NCI-H460 (cell line): ENCODE results near the gene KLHL12. TPM values are rescaled to one million over a fixed set of nuclear protein-coding genes. Genes with fewer than 3 reads are reported as not detected.

Experiments
- DNase-seq: peaks from one replicate; pipeline ENCODE4 v3.0.0-alpha.2; 2016; ENCODE audit warnings: low read depth; ENCODE audit errors: extremely low read depth
- small RNA-seq, 2 experiments: library from RNA; depleted of rRNA; stranded (forward); fragments of <200 nt; gene quantifications; one replicate each; pipeline ENCODE3, GENCODE V24; 2014
- total RNA-seq: library from RNA; depleted of rRNA; stranded (reverse); fragments of >200 nt; shearing (Covaris generic); gene quantifications from 2 replicates; pipeline ENCODE4 v1.2.3, GENCODE V29; 2014; rRNA removed

Gene KLHL12
- total RNA-seq, 1 experiment from 2014 or later = 44.6 TPM

GRCh38 chr1:202844259-202844658 is 82.8 kb downstream of the KLHL12 start:
- DNase-seq = no peak

- DNase-seq = no peak
Observed at GRCh38 chr1:202843081-202843480, 84.0 kb downstream of the KLHL12 start.

Small RNA genes lying within 50 kb of the gene (small RNA-seq; reads per million reads assigned to genes)
- 0 reads per million in 2 experiments for gene RF00019

Other genes with a start within 250 kb of the KLHL12 start
- gene SYT2, start 216.8 kb downstream of the KLHL12 start, total RNA-seq = not detected in 2 replicates
- gene KDM5B, start 118.8 kb downstream of the KLHL12 start, total RNA-seq = 40.1 and 46.3 TPM in 2 replicates
- 0.46 and 0.52 TPM in 2 replicates for gene PCAT6, start 116.3 kb downstream of the KLHL12 start, total RNA-seq
- gene RABIF, start 38.1 kb downstream of the KLHL12 start, total RNA-seq = 13.5 and 13.8 TPM in 2 replicates
- 152 and 161 TPM in 2 replicates for gene ADIPOR1, start 31.1 kb upstream of the KLHL12 start, total RNA-seq
- gene CYB5R1, start 40.0 kb upstream of the KLHL12 start, total RNA-seq = 15.8 and 17.4 TPM in 2 replicates
- gene TMEM183A, start 80.1 kb upstream of the KLHL12 start, total RNA-seq = 121 and 128 TPM in 2 replicates
- 3.4 and 4.2 TPM in 2 replicates for gene PPFIA4, start 99.3 kb upstream of the KLHL12 start, total RNA-seq
- not detected in 2 replicates for gene MYOG, start 158.8 kb upstream of the KLHL12 start, total RNA-seq
- gene ADORA1, start 200.5 kb upstream of the KLHL12 start, total RNA-seq = 0.17 TPM in 1 of 2 replicates, not detected in the other
- gene MYBPH, start 248.6 kb upstream of the KLHL12 start, total RNA-seq = not detected in 2 replicates